Astrocyte (in vitro differentiated cells and primary cell): ENCODE data around the gene SLC10A1.
"Not testable (repeated sequence)": the region's sequence is repeated elsewhere in the genome, so short reads cannot be mapped to it uniquely, and the experiment has no call there.

Experiments
- EZH2 ChIP-seq: IDR thresholded peaks from 2 replicates; pipeline ENCODE4 v1.6.1; 2012; ENCODE audit warnings: mild to moderate bottlenecking, low read length, inconsistent platforms; ENCODE audit not compliant: insufficient read depth
- TF ChIP-seq, protein P1 (sequence below): IDR thresholded peaks from 2 replicates; pipeline ENCODE4 v1.5.1; 2011; ENCODE audit warnings: low read depth, mild to moderate bottlenecking, inconsistent platforms, low read length, moderate library complexity; ENCODE audit not compliant: insufficient read depth

DNA sequence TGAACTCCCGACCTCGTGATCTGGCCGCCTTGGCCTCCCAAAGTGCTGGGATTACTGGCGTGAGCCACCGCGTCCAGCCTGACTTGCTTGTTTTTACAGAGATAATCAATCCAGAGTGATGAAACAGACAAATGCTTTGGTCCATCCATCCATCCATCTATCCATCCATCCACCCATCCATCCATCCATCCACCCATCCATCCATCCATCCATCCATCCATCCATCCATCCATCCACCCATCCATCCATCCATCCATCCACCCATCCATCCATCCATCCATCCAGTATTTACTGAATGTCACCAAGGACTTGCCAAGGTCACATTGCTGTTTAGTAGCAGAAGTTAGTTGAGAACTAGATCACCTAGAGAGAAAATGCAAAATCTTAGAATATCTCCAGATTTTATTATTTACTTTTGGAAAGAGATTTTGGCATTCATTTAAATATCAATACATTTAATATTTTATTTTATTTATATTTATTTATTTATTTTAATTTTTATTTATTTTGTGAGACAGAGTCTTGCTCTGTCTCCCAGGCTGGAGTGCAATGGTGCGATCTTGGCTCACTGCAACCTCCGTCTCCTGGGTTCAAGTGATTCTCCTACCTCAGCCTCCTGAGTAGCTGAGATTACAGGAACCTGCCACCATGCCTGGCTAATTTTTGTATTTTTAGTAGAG, 65.0 kb downstream of the SLC10A1 start:
- TF ChIP-seq EZH2 = not testable (repeated sequence)
- TF ChIP-seq, protein P1, sequence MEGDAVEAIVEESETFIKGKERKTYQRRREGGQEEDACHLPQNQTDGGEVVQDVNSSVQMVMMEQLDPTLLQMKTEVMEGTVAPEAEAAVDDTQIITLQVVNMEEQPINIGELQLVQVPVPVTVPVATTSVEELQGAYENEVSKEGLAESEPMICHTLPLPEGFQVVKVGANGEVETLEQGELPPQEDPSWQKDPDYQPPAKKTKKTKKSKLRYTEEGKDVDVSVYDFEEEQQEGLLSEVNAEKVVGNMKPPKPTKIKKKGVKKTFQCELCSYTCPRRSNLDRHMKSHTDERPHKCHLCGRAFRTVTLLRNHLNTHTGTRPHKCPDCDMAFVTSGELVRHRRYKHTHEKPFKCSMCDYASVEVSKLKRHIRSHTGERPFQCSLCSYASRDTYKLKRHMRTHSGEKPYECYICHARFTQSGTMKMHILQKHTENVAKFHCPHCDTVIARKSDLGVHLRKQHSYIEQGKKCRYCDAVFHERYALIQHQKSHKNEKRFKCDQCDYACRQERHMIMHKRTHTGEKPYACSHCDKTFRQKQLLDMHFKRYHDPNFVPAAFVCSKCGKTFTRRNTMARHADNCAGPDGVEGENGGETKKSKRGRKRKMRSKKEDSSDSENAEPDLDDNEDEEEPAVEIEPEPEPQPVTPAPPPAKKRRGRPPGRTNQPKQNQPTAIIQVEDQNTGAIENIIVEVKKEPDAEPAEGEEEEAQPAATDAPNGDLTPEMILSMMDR = not testable (repeated sequence)
